Retina (tissue), 1 donor: Measurements from ENCODE around the gene PRDM16.
A peak's percentile ranks its signal among the peaks of the same experiment; 100 is the strongest.

Experiments used
- DNase-seq: peaks from one replicate; pipeline ENCODE4 v3.0.0-alpha.2; 2016

Gene PRDM16

DNA sequence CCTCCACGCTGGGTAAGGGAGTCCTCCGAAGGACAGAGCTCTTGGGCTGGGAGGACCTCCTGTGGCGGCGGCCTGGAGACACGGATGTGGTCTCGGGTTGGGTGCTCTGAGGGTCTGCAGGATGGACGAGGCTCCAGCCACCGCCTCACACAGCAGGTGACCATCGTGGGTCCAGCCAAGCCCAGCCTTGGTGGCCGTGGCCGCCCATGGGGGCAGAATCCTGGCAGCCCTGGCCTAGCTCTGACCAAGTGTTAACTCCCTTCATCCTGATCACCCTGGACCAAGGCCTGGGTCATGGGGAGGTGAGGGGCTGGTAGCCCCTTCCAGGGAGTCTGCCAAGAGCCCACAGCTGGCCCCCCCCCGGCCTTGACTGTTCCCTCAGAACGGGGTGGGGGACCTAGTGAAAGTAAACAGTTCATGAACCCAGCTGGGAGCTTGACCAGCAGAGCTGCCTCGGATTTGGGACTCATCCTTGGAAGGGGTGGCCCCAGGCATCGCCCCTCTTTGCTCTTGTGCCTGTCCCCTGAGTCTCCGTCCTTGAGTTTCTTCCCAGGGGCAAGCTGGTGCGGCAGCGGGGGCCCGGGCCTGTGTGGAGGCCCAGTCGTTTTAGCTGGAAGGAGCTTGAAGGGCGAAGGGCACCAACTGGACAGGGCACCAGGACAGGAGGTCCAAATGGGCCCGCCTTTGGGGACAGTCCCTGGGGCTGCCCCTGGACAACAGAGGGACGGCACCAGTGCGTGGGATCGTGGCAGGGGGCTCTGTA lies 403.3 kb downstream of the PRDM16 start:
- DNase-seq, result no peak

DNA sequence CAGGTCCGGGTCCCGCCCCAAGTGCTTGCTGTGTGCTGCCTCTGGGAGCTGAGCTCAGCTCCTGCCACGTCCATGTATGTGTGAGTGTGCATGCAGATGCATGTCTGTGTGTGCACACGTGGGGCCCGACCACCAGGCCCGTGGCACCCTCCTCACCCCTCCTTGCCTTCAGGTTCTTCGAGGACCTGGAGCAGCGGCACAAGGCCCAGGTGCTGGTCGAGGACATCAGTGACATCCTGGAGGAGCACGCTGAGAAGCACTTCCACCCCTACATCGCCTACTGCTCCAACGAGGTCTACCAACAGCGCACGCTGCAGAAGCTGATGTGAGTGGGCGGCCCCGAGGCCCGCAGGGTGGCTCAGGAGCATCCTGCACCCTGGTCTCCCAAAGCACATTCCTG lies 403.9 kb downstream of the PRDM16 start:
- DNase-seq, result peak; percentile 21

DNA sequence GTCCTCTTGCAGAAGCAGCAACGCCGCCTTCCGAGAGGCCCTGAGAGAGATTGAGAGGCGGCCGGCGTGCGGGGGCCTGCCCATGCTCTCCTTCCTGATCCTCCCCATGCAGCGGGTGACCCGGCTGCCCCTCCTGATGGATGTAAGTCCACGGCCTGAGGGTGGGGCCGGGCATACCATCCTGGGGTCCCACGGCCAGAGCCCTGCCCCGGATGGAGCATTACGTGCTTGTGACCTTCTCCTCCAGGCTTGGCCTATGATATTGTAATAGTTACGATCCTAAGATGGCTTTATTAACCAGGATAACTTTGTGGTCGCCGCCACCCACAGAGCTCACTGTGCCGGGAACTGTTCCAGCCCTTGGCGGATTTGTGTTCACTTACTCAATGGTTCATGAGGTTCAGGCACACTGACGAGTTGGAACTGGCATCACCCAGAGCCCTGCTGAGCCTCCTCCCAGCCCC lies 404.4 kb downstream of the PRDM16 start:
- peak; percentile 26 for DNase-seq

DNA sequence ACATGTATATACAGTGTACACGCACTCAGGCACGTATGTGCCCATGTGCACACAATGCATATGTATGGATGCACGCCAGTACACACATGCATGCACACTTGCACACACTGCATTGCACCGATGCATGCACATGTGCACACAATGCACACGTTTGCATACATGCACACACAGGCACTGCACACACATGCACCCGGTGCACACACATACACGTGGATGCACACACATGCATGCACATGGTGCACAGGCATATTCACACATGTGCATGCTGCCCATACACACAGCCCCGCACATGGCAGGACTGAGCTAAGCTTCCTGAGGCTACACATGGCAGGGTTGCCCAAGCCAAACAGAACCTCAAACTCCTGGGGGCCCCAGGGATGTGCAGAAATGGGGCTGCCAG lies 405.0 kb downstream of the PRDM16 start:
- DNase-seq, result no peak

DNA sequence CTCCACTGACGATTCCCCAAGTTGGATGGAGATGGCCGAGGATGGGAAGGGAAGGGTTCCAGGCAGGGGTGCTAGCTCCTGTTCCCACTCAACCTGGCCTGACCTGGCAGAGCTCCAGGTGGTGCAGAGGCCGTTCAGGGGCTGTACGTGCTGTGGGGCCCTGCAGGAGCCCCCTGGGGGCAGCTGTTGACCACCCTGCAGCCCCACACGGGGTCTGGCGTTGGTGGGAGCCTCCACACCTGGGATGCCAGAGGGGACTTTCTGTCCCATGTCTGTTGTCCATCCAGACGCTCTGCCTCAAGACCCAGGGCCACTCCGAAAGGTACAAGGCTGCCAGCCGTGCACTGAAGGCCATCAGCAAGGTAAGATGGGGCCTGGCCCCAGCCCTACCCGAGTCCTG lies 405.4 kb downstream of the PRDM16 start:
- DNase-seq, result no peak

DNA sequence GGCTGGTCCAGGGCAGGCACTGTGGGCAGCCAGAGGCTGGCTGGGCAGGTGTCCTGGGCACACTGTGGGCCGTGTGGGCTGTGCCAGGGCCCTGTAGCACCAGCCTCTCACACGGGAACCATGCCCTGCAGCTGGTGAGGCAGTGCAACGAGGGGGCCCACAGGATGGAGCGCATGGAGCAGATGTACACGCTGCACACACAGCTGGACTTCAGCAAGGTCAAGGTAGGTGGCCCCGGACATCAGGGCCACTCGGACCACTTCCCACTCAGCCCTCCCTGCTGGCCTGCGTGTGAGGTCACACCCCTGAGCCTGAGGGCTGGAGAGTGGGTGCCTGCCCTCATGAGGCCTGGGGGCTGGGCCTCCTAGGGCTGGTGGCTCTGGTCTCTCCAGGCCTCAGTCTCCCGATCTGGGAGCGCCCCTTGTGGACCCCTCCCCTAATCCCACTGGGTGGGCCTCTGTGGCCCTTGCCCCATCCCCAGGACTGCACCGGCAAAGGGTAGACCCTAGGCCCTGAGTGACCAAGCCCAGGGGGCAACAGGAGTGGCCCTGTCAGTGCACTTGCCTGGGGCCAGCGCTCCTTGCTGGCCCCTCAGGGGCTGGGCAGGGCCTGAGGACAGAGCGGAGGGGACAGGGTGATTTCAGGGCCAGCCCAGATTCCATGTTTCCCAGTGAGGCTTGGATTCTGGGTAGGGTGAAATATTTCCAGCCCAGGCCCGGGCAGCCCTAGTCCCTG lies 407.0 kb downstream of the PRDM16 start:
- DNase-seq, result no peak

DNA sequence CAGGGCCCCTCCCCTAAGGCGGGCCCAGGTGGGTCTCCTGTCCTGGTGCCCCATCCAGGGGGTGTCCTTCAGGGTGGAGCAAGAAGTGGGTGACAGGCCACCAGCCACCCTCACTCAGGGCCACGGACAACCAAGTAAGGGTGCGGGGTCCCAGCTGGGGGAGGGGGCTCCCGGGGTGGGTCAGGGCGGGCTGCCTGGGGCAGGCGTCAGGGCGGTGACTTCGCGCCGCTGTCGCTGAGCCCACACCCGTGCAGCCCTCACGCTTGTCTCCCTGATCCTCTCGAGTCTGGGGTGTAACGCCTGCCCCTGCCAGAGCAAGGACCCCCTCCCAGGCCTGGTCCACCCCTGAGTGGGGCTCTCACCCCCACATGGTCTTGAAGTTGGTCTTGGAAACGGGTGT lies 407.7 kb downstream of the PRDM16 start:
- no peak for DNase-seq

DNA sequence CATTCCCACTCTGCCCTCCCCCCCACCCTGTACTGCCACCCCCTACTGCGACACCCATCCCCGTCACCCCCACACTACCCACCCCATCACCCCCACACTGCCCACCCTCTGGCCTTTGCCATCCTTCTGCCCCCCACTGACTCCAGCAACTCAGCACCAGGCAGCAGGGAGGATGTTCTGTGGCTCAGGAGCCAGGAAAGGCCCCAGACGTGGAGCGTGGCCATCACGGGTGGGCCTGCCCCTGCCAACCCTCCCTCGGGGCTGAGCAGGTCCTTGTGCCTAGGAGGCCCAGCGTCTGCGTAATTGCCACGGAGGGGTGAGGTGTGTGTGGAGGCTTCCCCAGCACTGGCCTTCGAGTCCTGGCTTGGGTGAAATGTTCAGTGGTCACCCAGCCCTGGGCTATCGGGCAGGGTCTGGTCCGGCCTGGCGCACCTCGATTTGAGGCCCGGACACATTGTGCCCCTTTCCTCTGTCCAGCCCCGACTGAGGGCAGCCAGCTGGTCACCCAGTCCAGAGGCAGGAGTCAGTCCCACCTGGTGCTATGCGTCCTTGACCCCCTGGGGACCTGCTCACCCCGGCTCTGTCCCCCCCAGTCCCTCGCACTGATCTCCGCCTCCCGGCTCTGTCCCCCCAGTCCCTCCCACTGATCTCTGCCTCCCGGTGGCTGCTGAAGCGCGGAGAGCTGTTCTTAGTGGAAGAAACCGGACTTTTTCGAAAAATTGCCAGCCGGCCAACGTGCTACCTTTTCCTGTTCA lies 408.4 kb downstream of the PRDM16 start:
- DNase-seq, result no peak

DNA sequence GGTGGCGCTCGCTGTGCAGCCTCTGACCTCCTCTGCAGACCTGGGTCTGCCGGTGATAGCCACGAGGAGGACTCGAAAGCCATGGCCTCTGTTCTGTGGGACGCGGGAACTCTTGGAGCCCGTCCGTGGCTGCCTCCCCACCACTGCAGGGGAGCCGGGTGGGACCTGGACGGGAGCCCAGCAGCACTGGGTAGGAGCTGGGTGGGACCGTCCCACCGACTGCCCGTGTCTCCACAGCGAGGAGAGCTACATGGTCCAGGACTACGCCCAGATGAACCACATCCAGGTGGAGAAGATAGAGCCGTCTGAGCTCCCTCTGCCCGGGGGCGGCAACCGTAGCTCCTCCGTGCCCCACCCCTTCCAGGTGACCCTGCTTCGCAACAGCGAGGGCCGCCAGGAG lies 409.2 kb downstream of the PRDM16 start:
- DNase-seq, result no peak

DNA sequence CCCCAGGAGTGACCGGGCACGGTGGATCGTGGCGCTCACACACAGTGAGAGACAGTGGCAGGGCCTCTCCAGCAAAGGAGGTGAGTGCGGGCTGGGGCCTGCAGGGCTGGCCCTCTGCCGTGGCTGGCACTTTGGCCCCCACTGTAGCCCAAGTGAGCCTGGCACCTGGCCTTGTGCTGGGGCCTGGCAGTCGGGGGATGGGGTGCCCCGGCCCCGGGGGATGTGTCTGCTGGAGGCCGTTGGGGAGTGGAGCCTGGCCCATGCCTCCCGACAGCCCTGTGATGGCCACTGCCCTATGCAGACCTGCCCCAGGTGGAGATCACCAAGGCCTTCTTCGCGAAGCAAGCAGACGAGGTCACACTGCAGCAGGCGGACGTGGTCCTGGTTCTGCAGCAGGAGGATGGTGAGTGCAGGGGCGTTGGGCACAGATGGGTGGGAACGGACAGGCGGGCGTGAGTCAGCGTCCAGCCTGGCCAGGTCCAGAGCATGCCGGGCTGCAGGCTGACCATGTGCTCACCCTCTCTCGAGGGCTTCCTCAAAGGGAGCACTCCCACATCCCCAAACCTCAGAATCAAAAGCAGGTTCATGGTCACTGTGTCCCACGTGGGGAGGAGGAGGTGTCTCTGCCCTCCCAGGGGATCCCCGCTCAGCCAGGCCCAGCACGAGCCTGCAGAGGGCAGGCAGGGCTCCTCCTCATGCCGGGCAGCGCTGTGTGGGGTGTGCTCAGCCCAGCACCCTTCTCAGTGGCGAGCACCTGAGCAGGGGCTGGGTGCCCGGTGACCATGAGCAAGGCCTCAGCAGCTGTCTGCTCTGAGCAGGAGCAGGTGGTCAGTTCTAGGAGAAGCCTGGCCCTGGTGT lies 410.7 kb downstream of the PRDM16 start:
- no peak for DNase-seq

DNA sequence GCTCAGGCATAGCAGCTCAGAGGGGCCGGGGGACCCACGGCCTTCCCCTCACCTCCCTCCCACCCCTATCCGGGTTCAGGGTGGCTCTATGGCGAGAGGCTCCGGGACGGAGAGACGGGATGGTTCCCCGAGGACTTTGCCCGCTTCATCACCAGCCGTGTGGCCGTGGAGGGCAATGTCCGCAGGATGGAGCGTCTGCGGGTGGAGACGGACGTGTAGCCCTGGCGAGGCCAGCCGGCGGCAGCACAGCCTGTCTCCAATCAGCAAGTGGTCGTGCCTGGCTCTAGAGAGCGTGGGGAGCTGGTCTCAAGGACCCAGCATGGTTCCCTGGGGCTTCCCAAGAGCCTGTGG lies 411.3 kb downstream of the PRDM16 start:
- DNase-seq, result no peak

DNA sequence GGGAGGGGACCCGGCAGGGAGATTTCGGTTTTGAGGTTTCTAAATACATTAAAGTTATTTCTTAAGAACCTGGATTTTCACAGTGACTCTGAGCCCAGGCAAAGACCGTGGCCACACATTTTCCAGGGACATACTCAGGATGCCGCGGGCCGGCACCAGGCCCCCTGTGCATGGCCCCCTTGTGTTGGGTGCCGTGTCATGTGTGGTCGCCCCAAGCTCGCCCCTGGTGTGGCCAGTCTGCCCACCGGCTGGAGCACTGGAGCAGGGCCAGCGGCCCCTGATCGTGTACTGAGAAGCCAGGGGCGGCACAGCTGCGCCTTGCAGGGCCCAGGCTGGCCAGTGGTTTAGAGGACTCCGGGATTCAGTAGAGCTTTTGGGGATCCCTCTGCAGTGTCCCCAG lies 412.0 kb downstream of the PRDM16 start:
- no peak for DNase-seq

DNA sequence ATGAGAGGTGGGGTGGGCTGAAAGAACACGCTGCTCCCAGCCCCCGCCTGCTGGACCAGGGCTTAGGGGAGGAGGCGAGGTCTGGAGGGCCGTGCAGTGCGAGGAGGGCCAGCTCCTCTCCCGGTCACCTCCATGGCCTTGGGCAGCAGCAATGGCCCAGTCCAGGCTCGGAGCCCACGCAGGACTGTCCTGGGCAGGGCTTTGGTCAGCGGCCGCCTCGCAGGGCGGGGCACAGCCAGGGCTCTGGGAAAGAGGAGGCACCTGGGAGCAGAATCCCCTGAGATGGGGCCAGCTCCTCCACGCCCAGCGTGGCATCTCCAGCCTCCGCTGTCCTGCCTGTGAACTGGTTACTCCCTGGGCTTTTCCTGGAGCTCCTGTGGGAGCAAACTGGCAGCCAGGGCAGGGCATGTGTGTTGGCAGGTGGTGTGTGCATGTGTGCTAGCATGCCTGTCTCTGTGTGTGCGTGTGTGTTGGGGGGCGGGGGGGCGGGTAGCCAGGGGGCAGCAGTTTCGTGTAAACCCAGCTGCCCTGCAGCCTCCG lies 412.9 kb downstream of the PRDM16 start:
- DNase-seq, result no peak

DNA sequence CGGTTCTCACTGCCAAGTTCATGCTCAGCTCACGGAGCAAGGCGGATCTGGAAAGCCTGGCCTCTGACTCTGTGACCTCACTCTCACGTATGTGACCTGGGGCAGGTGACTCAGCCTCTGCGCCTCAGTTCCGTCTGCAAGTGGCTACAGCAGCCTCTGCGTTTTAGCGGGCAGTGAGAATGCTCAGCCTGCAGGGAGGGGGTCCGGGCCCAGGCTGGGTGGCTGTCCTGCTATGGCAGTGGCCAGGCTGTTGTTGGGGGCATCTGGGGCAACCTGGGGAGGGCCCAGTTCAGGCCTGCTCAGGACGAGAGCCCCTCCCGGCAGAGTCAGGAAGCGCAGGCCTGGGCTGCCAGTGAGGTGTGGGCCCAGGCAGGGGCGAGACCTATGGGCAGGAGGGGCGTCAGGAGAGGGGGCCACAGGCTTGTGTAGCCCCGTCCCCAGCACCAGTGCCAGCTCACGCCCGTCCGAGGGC lies 413.4 kb downstream of the PRDM16 start:
- DNase-seq, result no peak

DNA sequence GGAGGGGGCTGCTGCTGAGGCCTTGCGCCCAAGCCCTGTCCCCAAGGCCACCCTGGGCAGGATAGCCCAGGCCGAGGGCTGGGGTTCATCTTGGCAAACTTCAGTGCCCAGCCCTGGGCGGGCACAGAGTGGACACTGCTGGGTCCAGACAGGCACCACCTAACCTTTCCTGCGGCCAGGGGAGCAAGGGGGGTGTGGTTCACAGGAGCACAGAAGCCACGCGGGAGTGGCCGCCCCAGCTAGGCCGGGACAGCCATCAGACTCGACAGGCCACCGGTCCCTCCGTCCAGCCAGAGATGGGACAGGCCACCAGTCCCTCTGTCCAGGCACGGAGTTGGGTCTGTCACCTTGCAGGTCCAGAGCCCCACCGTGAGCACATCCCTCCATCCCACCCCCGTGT lies 414.4 kb downstream of the PRDM16 start:
- DNase-seq, result no peak

DNA sequence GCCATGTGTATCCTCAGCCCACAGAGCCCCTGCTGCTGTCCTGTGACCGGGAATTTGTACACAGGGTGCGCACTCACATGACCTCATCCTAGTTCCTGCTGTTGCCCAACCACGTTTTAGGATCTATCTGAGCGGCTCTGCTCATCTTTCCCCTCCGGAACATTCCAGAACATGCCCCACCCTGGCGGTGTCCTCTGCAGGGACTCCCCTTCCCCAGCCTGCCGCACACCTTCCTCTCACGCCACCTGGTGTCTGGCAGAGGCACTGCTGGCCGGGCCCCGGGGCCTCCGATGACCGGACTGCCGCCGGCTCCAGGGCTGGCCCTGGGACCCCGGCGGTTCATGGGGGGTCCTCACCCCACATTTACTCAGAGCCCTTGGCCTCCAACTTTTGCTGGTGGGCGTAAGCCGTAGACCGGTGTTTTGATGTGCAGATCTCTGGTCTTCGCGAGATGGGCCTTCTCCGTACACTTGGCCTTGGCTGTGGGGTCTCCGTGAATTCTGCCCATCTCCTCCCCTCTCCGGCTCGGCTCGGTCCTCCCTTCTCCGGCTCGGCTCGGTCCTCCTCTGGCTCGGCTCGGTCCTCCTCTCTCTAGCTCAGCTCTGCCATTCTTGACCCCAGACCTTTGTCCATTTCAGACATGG lies 414.9 kb downstream of the PRDM16 start:
- peak; percentile 62 for DNase-seq

DNA sequence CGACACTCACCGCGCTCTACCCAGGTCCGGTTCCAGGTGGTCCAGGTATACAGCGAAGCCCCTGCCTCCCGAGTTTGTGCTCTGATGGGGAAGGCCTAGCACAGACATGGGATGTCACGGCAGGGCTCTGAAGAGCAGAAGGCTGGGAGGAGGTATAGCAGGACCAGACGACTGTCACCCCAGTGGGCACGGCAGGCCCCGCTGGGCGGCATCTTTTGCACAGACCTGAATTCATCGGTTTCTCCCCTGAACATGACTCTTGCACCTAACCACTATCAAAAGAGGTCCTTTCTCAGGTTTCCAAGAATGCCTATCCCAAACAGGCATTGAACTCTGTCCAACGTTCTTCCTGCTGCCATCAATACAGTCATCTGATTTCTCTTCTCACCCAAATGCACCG lies 416.0 kb downstream of the PRDM16 start:
- no peak for DNase-seq
